Loucy (cell line): ENCODE measurements around the gene RPH3AL.

ENCODE experiments used
- EZH2phosphoT487 ChIP-seq: fragments of 200-600 bp; IDR thresholded peaks from 2 replicates; pipeline ENCODE4 v1.6.1; 2018; ENCODE audit warnings: antibody characterized with exemption, mild to moderate bottlenecking, moderate library complexity, borderline replicate concordance
- TF ChIP-seq, protein P1 (sequence below): fragments of 200-600 bp; sonication (generic); conservative IDR thresholded peaks from 2 replicates; pipeline ENCODE4 v1.5.1; 2014; ENCODE audit warnings: mild to moderate bottlenecking, antibody characterized with exemption, low read length

DNA sequence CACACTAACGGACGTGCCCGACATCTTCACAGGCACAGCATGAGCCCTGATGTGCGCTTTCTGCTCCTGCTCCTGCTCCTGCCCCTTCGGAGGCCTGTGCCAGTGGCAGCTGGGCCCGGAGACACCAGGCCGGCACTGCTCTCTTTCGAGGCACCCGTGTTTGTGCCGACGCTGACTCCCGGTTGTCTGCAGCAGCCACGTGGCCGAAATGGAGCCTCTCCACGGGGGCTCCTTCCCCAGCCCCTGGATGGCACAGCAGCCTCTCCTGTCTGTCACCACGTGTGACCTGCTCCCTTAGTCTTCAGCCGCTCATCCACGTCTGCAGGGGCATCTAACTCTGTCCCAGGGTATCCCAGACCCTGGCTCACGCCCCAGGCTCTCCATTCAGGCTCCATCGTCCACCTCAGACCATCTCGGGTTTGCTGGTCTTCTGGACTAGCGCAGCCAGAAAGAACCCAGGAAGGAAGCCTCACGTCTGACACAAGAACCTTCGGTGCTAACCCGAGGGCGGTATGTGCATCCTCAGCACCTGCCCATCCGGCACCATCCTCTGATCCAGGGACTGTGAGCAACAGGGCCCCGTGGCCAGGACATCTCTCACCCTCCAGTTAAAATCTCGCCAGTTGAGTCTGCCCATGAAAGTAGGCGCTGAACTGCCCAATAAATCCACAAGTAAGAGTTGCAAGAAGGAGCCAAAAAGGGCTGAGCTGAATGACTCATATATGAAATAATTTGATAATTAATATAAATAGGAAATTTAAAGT lies 4.2 kb upstream of the RPH3AL start:
- TF ChIP-seq, protein P1, sequence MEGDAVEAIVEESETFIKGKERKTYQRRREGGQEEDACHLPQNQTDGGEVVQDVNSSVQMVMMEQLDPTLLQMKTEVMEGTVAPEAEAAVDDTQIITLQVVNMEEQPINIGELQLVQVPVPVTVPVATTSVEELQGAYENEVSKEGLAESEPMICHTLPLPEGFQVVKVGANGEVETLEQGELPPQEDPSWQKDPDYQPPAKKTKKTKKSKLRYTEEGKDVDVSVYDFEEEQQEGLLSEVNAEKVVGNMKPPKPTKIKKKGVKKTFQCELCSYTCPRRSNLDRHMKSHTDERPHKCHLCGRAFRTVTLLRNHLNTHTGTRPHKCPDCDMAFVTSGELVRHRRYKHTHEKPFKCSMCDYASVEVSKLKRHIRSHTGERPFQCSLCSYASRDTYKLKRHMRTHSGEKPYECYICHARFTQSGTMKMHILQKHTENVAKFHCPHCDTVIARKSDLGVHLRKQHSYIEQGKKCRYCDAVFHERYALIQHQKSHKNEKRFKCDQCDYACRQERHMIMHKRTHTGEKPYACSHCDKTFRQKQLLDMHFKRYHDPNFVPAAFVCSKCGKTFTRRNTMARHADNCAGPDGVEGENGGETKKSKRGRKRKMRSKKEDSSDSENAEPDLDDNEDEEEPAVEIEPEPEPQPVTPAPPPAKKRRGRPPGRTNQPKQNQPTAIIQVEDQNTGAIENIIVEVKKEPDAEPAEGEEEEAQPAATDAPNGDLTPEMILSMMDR, result no peak
- no peak for TF ChIP-seq EZH2phosphoT487
